Fibroblast of skin of abdomen (primary cell): ENCODE data around the gene COL25A1.

ENCODE experiments used
- DNase-seq: peaks from one replicate; pipeline ENCODE4 v3.0.0-alpha.2; 2013

COL25A1 gene

DNA sequence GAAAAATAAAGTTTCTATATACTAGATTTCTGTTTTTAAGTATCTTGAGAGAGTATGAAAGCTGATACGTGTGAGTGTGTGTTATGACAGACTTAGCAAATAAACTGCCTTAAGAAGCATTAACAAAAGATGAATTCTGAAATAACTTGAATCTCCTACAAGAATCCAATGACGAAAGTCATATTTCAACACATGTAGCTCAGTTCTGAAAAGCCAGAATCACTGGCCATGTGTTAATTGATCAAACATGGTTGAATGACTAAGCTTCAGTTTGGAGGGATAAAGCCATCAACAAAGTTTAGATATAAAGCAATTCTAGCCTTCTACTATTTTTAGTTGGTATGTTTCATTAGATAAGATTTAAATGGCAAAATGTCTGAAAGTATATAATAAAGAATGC, 451.1 kb downstream of the COL25A1 start:
- peak; percentile 80 for DNase-seq

DNA sequence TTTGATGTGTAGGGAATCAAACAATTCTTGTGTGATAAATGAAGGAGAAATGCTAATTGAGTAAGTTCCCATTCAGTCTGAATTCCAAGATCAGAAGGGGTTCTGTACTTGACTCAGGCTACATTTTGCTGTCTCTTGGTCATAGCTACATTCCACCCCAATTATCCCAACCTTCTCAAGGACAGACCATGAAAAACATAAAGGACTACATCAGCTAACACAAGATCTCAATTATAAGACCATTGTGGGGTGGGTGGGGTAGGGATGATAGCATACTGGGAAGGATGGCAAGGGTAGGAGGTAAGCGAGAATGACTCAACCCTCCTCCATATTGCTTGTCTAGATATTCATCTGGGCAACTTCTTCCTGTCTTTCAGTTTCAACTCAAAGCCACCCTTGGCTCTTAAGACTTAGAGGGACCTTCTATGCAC, 452.2 kb downstream of the COL25A1 start:
- no peak for DNase-seq

DNA sequence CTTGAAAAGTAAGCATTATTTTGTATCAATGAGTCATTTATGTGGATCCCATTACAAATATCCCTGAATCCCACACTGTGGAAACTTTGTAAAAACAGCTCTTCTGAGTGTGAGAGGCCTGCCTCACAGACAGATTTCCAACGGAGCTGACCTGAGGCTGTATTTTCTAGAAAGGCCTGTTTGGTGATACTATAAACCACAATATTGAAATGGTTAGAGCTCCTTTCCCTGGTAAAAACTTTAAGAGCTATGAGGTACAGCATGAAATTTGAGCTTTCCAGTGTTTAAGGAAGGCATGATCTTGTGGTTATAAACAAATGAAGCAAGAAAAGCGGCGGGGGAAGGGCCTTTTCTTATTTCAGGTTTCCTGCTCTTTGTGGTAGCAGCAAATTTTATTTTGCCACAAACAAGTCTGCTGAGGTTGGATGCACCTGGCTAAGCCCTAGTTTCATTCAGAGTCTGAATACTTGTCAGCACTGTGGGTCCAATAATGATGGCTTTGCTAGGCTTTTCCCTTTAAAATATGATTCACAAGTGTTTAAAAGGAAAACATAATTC, 452.8 kb downstream of the COL25A1 start:
- DNase-seq: peak; percentile 86

DNA sequence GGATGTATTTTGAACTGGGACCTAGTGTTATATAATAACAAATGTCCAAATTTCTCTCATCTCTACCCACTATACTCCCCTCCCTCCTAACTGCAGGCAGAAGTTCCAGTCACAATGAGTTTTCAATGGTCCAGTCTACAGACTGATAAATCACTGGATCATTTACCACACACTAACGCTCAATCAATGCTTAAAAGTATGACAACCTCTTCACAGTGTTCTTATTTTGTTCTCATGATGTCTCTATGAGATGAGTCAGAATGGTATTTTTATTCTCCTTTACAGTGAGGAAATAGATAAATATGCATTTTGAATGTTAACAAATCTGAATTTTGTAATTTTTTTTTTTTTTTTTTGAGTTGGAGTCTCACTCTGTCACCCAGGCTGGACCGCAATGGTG, 455.9 kb downstream of the COL25A1 start:
- no peak for DNase-seq

DNA sequence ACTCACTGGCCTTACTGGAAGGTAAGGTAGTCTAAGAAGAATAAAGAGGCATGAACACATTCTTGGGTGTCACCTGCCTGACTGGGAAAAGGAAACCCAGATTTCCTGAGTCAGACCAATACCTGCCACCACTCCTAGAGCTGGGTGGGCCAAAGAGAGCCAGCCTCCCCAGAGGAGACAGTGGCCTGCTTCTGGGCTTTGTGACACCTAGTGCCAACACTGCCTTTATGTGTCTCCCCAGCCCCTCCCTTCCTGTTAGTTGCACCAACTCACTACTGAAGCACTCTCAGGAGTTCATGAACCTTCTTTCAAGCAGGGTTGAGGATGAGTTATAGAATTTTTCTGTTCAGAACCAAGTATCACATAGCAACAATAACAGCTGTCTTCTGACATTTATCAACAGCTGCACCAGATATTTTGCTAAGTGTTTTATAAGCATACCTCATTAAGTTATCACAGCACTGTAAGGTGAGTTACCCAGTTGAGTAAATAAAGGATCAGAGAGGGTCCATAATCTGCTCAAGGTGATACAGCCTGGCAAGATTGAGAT, 462.0 kb downstream of the COL25A1 start:
- no peak for DNase-seq

DNA sequence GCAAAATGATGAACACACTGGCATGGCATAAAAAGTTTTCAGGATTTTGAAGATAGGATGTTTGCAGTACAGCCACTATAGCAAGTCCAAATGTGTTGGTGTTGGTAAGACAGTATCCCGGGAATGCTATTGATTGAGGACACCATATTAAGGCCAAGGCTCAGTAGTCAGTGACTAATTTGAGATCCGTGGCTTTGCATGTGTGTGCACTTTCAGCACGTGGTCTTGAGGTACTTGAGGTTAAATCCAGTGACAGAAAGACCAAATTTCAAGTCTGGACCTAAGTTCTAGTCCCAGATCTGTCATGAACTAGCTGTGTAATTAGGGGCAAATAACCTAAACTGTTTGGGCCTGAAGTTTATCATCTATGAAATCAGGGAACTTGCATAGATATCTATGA, 463.1 kb downstream of the COL25A1 start:
- no peak for DNase-seq

DNA sequence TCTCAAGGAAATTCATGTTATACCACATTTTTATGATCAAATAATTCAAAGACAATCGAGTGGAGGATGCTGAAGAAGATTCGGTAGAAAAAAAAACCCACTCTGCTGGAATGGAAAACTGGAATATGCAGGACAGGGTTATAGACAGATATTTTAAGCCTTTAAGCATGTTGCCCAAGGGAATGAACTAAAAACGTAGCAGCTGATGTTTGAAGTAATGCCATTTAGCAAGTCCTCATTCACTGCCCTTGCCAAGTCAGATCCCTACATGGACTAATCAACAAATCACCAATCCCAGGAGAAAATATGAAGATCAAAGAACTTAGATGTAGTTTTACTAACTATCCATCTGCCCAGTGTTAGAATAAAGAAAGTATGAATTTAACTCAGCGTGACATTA, 464.0 kb downstream of the COL25A1 start:
- no peak for DNase-seq

DNA sequence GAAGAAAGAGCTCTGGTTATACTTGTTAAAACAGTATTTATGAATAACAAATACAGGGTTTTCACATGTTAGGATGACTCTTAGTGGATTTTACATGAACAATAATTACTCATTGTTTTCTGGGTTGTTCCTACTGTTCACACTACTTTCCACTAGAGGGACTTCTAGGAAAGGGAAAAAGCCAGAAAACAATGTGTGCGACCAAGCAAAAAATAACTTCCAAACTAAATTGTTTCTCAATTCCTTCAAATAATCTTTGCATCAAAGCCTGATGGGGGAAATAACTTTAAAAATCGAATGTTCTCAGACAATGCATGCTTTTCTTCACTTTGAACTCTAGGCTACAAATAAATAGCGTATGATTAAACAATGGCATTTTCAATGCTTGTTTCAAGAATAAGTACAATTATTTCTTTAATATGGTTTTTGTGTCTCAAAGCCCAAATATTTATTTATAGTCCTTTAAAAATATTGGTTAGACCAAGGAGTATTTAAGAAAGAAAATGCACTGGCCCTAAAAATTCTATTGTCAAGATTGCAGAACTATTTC, 467.5 kb downstream of the COL25A1 start:
- DNase-seq: peak; percentile 67

DNA sequence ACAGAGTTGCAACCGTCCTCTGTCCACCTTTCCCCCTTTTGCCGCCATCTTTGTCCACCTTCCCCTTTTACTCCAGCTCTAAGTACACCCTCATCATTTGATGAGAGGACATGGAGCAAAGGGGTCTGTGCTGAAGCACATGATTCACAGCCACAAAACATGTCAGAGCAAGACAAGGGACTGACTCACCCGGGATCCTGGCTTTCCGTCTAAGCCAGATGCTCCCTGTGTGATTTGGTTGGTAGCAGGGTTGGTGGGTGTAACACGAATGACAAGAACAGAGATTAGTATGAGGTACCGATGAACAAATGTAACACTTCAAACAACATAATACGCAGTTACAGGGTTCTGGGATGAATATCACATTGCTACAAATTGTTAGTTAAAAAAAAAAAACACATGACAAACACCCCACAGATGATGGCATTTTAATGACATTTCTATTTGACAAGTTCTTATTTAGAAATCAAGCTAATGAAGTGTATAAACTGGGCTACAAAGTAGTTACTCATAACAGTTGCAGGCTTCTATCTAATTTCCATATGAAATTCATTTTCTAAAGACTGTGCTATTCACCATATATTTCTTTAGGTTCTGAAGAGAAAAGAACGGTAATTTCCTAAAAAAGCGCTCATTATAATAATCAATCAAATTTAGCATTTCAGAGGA, 468.2 kb downstream of the COL25A1 start:
- peak; percentile 92 for DNase-seq

DNA sequence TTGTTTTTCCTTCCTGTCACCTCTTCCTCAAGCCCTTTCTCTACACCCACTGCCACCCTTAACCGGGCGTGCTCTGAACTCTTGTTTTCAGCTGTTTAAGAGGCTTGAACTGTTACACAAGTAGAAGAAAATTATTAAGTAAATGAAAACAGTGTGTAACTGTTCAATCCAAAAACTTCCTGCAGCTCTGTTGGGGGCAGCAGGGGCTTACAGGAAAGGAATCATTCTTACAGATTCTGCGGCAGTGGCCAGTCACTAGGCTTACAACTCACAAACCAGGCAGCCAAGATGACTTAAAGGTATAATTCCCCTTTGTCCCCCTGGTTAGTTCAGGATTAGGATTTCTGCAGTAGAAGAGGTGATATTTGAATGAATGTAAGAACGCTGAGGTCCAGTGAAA, 469.4 kb downstream of the COL25A1 start:
- no peak for DNase-seq

DNA sequence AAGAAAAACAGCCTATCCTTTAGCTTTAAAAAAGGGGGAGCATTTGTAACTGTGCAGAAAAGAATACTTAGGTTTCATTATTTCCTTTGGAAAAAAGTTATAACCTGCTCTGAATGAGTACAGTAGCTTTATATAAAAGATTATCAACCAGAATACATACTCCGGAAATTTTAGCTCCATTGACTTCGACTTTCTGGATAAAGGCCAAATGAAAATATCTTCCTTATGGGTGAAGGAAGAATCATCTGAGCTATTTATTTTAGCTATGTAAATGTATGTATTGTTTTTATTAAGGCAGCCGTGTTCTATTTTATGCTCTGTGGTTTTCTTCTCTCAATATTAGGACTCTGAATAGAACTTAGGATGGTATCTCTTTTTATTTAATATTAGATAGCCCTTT, 470.6 kb downstream of the COL25A1 start:
- peak; percentile 48 for DNase-seq

DNA sequence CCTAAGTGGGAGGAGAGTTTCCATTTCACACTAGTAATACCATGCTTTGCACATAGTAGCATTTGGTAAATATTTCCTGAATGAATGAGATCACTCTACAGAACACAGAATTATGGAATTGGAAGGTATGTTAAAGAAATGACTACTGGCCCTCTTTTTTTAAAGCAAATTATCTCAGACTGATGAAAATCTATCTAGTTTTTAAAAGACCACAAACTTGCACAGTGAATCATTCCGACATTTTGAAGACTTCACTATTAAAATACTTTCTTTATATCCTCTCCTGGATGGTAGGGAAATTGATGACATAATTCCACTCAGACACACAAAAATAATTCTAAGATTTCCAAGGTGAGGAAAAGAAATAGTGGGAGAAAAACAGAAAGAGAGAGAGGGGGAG, 471.2 kb downstream of the COL25A1 start:
- DNase-seq: peak; percentile 48

DNA sequence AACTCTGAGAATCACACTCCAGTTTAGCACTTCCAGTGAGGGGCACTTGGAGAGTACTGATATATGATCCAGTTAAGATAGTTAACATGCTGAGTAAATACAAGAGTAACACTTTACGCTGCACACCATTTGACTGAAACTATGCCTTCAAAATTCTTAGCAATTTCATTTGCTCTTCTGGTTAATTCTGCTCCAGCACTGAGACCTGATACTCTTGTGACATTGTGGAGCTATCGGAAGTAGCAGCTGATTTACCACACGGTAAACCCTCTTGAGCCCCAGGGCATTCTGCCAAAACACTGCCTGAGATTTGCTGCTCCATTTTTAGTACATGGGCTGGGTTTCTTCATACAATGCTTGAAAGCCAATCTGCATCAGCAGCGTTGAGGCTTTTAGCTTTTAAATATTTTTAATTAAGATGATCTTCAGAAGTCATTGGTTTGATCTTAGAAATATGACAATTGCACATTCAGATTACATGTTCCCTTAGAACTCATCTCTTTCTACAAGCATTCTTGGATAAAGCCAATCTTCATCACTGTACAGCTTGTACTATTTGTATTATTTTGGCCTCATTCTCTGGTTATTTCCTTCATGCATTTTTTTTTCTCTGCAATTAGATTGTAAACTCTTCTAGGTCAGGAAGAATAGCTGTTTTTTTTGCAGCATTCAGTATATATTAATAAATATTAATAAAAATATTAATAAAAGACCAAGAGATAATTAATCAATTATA, 471.8 kb downstream of the COL25A1 start:
- DNase-seq: peak; percentile 43

DNA sequence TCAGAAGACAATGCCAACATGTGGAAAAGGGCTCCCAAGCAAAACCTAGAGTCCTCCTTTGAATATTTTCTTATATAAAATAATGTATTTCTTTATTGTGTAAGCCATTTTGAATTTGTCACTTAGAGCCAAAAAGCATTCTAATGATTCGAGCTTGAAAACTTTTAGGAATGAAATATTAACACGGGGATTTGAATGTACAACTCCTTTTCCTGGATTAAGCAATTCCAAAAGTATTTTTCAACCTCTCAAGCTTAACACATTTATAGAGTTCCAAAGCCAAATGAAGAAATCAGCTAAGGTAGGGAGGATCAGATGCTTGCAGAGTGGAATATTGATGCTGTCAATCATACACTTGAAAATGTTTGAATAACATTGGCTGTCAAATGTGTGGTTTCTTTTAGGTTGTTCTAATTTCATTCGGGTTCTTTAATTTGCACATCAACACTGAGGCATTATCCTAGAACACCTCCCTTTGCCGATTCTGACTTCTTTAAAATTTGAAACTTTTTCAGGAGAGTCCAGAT, 472.4 kb downstream of the COL25A1 start:
- peak; percentile 66 for DNase-seq

DNA sequence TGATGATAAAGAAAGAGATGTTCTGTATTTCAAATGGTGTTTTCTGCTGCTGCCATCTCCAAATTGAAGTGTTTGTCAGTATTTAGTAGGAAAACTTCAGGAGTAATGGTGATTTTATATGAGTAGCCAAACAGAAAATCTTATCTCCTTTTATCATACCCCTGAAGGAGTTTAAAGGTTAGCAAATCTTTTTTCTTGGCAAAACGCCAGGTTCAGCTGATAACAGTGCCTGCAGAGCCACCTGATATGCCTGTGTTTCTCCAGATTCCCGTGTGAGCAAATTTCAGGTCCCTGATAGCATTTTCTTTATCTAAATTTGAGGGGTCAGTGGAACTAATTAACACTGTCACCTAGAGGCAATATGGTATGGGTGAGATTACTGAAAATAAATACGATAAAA, 473.8 kb downstream of the COL25A1 start:
- DNase-seq: no peak

DNA sequence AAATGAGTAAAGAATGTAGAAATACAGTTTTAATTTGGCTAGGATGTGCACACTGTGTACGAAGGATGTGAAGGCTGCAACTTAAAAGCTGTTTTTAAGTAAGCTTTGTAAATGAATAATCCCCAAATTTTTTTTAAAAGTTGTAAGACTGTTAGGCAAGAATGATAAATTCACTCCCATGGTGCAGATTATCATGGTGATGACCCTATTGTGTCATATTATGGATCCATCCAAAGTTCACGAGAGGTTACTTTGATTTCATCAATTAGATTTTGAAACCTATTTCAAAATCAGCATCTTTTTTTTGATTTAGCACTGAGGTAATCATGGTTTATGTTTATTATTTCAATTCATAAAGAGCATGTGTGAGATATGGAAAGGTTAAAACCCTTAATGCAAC, 476.7 kb downstream of the COL25A1 start:
- DNase-seq: no peak

DNA sequence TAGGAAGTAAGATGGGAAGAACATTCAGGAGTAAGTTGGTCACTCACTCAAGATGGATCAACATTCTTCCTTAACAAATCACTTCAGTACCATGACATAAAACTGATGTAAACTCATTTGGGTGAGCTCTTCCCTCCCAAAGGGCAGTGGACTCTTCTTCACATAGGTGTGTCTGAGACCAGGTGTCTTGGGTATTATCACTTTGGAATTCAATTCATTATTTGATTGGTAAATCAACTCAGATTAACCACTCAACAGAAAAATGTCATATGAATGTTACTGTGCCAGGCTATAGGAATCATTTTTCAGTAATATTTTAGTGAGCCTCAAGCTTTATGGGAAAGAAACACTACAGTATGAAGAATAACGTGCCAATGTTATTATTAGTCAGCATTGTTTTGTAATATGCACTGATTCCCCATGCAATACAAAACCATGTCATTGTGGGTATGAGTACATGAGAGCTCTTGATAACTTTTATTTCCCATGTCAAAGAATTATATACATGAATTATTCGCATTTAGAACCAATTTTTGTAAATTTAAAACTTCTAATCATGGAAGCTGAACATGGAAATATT, 481.0 kb downstream of the COL25A1 start:
- DNase-seq: peak; percentile 56

DNA sequence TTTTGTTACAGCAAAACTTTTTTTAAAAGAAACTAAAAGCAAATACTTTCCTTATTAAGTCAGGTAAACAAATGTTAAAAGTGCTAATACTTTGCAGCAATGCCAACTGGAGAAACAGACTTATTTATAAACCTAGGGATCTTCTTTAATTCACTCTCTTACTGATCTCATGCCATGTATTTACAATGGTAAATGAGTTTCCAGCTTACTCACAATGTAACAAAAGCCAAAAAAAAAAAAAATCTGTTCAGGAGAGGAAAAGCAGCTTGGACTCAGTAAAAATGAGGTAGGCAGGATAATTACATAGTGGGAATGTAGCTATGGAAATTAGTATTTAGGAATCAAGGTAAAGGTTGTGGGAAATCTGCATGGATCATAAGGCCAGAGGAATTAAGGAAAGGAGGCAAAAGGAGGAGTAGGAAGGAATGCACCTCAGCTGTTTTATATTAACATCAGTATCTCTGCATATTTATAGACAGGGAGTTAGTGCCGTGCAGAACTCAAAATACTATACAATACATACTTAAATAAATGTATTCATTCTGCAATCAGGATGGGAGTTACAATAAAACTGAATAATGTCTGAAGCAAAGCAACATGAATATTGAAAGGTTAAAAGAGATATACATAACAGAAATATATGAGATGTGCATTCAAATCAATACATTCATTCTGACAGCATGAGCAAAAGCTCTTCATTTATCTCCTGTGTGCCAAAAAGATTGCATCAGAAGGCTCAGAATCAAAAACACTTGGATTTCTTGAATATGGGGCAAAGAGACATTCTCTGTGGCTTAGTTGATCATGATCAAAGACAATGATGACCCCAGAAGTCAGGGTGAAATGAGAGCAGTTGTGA, 481.7 kb downstream of the COL25A1 start:
- DNase-seq: peak; percentile 70

DNA sequence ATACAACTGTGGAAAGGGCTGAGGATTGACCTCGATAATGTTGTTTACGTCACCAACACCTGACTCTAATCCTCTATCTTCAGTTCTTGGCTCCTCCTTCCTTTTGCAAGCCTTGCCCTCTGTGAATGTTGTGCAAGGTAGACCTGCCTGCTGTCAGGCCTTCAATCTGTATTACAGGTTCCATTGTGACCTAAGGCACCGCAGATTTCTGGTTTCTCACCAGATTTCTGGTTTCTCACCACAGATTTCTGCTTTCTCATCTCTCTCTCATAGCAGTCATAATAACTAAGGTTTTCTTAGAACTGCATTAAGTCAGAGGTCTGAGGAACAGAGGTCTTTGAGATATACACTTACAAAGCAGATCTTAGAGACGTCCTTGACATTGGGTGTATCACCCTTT, 488.1 kb downstream of the COL25A1 start:
- DNase-seq: no peak

DNA sequence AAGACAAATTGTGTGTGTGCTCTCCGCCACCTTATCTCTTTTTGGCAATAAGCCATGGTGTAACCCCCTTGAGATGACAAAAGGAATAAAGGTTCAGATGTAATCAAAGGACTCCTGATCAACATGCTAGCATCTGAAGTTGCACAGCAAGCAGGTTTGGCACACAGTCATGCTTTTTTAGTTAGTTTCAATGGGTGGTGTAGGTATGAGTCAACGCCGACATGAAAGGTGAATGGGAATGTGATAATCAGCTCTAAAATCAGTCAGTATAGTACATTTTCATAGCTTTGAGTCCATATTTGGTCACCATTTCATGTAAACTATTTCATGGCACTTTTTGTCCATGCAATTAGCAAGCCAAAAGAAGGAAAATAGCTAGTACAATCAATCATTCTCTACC, 489.2 kb downstream of the COL25A1 start:
- DNase-seq: no peak

DNA sequence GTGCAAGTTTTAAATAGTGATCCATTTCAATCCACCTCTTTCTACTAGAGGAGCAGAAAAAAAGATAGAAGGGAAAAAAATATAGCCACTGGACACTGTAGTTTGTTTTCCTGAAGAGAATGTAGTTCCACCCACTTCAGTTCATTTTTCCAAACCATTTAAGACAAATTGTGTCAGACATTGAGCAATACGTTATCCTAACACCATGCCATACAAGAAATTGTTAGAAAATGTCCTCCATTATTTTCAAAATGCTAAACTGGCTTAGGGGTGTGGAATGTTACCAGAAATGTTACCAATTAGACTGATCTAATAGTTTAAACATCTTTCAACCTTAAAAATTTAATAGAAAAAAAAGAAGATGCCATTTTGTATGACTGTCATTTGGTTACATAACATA, 491.0 kb downstream of the COL25A1 start:
- no peak for DNase-seq

DNA sequence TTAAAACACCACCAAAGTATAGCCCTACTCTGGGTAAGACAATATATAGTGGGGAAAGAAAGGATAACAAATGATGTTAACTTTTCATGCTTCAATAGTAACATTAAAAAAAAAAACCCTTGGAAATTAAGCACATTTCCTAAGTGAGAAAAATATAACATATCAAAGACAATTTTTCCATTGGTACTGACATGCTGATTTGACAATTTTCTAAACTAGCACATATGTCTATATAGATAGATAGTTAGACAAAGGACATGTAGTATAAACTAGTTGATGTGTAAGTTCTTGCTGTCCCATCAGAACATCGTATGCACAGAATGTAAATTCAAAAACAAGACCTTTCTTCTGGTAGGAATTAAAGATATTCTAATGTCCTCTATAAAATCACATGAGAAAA, 492.4 kb downstream of the COL25A1 start:
- DNase-seq: no peak
